ENCODE results near the gene EBLN1. TPM values are rescaled to one million over a fixed set of nuclear protein-coding genes. Genes with fewer than 3 reads are reported as not detected.

Gene EBLN1
- total RNA-seq, 4 donors from 2014 or later, result not detected

DNA sequence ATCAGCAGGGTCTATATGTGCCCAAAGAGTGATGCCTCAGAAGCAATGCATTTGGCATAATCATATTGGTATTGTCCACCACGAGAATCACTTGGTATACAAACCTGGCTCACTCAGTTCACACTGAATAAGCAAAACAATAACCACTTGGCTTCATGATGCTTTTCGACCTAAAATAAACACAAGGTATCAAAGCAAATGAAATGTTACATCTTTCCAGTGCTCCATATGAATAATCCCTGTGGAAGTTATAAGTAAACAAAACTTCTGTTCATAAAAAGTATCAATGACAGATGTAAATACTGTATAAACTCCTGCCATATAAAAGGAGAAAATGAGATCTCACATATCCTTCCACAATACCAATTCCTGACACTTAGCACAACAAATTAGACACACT is 29.8 kb upstream of the EBLN1 start:
- no peak for DNase-seq
- Histone ChIP-seq H3K27ac (no peak overlapping the region), H3K27me3 (peaks cover 0 to 4% (median 0%) of the 10 kb centered on the region in 4 donors), H3K4me3 (no peak overlapping the region), H3K4me1 (peaks cover 0 to 29% (median 4%) of the 10 kb centered on the region in 3 donors), H3K9me3 (no peaks in the 10 kb centered on the region), H3K36me3 (no peaks in the 10 kb centered on the region)
- 63 to 83% methylated on average over 2 of the region's 2 CpGs for WGBS, 2 donors
- intact Hi-C loops (cut with DNase I), result no loop called here
- TF ChIP-seq POLR2A (IDR thresholded peaks at IDR 0.05), result no peak
- TF ChIP-seq, protein P1, sequence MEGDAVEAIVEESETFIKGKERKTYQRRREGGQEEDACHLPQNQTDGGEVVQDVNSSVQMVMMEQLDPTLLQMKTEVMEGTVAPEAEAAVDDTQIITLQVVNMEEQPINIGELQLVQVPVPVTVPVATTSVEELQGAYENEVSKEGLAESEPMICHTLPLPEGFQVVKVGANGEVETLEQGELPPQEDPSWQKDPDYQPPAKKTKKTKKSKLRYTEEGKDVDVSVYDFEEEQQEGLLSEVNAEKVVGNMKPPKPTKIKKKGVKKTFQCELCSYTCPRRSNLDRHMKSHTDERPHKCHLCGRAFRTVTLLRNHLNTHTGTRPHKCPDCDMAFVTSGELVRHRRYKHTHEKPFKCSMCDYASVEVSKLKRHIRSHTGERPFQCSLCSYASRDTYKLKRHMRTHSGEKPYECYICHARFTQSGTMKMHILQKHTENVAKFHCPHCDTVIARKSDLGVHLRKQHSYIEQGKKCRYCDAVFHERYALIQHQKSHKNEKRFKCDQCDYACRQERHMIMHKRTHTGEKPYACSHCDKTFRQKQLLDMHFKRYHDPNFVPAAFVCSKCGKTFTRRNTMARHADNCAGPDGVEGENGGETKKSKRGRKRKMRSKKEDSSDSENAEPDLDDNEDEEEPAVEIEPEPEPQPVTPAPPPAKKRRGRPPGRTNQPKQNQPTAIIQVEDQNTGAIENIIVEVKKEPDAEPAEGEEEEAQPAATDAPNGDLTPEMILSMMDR (IDR thresholded peaks at IDR 0.05), result no peak

DNA sequence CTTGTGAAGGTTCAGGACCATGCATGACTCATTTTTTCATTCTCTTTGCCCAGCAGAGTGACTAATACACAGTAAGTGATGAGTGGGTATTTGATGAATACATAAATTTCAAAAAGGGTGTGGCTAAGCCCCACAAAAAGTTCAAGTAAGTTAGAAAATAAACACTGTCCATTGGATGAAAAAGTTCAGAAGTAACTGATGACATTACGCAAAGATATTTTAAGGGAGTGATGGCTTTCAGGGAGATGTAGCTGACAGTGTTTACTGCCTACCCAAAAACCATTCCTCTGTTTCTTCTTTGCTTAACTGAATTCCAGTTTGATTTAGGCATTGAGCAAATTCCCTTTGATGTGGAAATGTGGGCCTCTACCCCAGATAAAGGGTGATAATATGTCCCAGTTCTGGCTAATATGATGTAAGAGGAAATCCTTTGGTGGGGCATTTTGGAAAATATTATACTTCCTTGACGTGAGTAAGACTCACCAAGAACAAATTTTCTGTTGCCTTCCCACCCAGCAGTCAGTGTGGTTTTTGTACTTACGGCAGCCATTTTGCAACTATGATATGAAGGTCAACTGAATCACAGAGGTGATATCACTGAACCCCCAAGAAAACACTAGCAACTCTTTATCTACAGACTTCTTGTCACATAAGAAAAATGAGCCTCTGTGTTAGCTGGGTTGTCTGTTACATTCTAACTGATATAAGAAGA is 29.0 kb upstream of the EBLN1 start:
- H3K36me3 ChIP-seq, result no peaks in the 10 kb centered on the region
- no peak for DNase-seq
- peak overlapping the region in 2 of 4 donors; percentile 18 to 50 for H3K27ac ChIP-seq
- H3K4me1 ChIP-seq, result peaks cover 0 to 29% (median 4%) of the 10 kb centered on the region in 3 donors
- H3K4me3 ChIP-seq, result no peak overlapping the region
- WGBS, 2 donors, result 26 to 38% methylated on average over 3 of the region's 3 CpGs
- intact Hi-C loops (cut with DNase I), result no loop called here
- no peaks in the 10 kb centered on the region for H3K9me3 ChIP-seq
- TF ChIP-seq, protein P1 (IDR thresholded peaks at IDR 0.05), result no peak
- no peak for TF ChIP-seq POLR2A (IDR thresholded peaks at IDR 0.05)
- peaks cover 0 to 11% (median 0%) of the 10 kb centered on the region in 4 donors for H3K27me3 ChIP-seq

DNA sequence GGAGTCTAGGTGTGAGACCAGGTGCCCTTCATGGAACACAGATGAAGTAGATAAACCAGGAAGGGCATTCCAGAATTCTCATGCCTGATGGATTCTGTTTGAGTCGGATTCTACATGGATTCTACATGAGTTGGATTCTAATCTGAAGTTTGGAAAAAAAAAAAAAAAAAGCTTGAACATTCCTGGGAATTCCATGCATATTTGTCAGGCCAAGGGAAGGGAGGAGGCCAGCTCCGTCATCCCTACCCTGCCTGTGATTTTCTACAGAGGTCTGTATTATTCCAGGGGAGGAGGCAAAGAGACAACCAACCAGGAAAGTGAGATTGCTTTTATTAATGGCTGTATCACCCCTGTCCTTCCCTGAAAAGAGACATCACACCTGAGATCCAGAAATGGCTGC is 27.8 kb upstream of the EBLN1 start:
- Histone ChIP-seq H3K27me3 (peaks cover 0 to 24% (median 0%) of the 10 kb centered on the region in 4 donors), H3K27ac (no peak overlapping the region), H3K4me1 (peaks cover 0 to 19% (median 4%) of the 10 kb centered on the region in 3 donors), H3K9me3 (no peaks in the 10 kb centered on the region), H3K4me3 (no peak overlapping the region), H3K36me3 (no peaks in the 10 kb centered on the region)
- DNase-seq, result no peak
- intact Hi-C loops (cut with DNase I), result no loop called here
- TF ChIP-seq, protein P1 (IDR thresholded peaks at IDR 0.05), result no peak
- no peak for TF ChIP-seq POLR2A (IDR thresholded peaks at IDR 0.05)
- WGBS, 2 donors, result 65 to 67% methylated on average over 2 of the region's 2 CpGs

DNA sequence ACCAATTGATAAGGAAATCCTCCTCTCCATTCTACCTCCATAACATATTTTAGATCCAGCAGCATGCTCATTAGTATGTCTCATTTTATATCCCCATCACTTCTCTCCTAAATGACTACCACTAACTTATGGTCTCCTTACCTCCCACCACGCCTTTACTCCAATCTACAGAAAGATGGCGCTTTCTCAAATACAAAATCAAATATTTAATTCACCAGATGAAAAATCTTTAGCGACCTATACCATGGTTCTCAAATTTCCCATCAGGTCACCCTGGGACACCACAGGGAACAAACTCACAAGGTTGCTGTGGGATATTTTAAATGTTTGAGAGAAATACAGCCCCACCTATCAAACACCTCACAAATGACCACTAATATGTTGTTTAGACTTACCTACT is 27.0 kb upstream of the EBLN1 start:
- Histone ChIP-seq H3K4me3 (no peak overlapping the region), H3K36me3 (no peaks in the 10 kb centered on the region), H3K27me3 (peaks cover 0 to 31% (median 1%) of the 10 kb centered on the region in 4 donors), H3K4me1 (peaks cover 0 to 14% (median 4%) of the 10 kb centered on the region in 3 donors), H3K9me3 (no peaks in the 10 kb centered on the region), H3K27ac (no peak overlapping the region)
- DNase-seq, result no peak
- TF ChIP-seq, protein P1 (IDR thresholded peaks at IDR 0.05), result no peak
- no peak for TF ChIP-seq POLR2A (IDR thresholded peaks at IDR 0.05)
- 71 to 81% methylated on average over 3 of the region's 3 CpGs for WGBS, 2 donors
- intact Hi-C loops (cut with DNase I), result no loop called here

DNA sequence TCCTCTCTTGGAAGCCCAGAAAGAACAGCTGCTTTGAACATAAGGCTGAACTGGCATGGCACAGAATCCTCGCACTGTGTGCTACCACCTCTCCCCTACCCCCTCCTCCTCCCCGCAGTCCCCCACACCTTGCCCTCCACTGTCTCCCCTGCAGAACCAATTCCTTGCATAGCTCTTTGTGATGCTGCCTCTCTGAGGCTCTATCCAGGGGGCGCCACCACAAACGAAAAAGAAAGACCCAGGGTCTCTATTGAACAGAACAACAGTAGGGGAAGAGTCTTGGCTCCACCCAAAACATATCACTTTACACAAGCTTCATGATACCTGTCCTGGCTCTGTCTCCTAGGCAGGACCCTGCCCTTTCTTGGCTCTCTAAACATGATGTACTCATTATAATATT is 26.2 kb upstream of the EBLN1 start:
- Histone ChIP-seq H3K36me3 (no peaks in the 10 kb centered on the region), H3K4me1 (peaks cover 0 to 14% (median 4%) of the 10 kb centered on the region in 3 donors), H3K9me3 (no peaks in the 10 kb centered on the region), H3K27me3 (peaks cover 0 to 36% (median 1%) of the 10 kb centered on the region in 4 donors), H3K27ac (no peak overlapping the region), H3K4me3 (no peak overlapping the region)
- TF ChIP-seq, protein P1 (IDR thresholded peaks at IDR 0.05), result no peak
- no peak for TF ChIP-seq POLR2A (IDR thresholded peaks at IDR 0.05)
- WGBS, 2 donors, result 72 to 88% methylated on average over 1 to 4 of the region's 4 CpGs
- no peak for DNase-seq
- intact Hi-C loops (cut with DNase I), result no loop called here

Data from esophagus squamous epithelium (tissue), 5 donors.